GM13977 (cell line): ENCODE results near the gene GLT1D1.

Source experiments
- DNase-seq: peaks from one replicate; pipeline ENCODE4 v3.0.0; 2012; ENCODE audit warnings: low spot score
- in situ Hi-C: fragments of 300-500 bp; cut with MboI; formaldehyde crosslinking; loops from one replicate; pipeline ENCODE4 v1.12.0; 2022; ENCODE audit warnings: low sequenced_read_pairs, low pct_unique_long_range_greater_than_20kb, mixed read lengths, inconsistent platforms; ENCODE audit not compliant: unreplicated experiment
- TF ChIP-seq, protein P1 (sequence below): IDR thresholded peaks from 2 replicates; pipeline ENCODE4 v1.5.1; 2012; ENCODE audit warnings: mild to moderate bottlenecking, control low read depth; ENCODE audit not compliant: insufficient read depth; ENCODE audit errors: extremely low read depth, missing control alignments

Gene GLT1D1

DNA sequence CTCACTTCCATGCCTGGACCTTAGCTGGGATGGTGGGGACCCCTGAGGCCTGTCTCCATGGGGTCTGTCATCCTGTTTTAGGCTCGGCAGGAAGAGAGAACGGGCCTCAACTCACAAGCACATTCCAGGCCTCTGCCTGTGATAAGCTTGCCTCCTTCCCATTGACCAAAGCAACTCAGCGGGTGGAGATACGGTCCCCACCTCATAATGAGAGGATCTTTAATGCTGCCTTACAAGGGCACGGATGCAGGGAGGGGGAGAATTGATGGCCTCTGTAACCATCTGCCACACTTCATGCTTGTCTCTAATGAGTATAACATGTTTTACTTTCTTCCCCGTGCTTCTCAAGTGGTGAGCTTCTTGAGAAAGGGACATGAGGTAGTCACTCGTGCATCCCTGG lies 50.0 kb downstream of the GLT1D1 start:
- DNase-seq, result no peak
- TF ChIP-seq, protein P1, sequence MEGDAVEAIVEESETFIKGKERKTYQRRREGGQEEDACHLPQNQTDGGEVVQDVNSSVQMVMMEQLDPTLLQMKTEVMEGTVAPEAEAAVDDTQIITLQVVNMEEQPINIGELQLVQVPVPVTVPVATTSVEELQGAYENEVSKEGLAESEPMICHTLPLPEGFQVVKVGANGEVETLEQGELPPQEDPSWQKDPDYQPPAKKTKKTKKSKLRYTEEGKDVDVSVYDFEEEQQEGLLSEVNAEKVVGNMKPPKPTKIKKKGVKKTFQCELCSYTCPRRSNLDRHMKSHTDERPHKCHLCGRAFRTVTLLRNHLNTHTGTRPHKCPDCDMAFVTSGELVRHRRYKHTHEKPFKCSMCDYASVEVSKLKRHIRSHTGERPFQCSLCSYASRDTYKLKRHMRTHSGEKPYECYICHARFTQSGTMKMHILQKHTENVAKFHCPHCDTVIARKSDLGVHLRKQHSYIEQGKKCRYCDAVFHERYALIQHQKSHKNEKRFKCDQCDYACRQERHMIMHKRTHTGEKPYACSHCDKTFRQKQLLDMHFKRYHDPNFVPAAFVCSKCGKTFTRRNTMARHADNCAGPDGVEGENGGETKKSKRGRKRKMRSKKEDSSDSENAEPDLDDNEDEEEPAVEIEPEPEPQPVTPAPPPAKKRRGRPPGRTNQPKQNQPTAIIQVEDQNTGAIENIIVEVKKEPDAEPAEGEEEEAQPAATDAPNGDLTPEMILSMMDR, result no peak
- in situ Hi-C loops, result no loop called here

DNA sequence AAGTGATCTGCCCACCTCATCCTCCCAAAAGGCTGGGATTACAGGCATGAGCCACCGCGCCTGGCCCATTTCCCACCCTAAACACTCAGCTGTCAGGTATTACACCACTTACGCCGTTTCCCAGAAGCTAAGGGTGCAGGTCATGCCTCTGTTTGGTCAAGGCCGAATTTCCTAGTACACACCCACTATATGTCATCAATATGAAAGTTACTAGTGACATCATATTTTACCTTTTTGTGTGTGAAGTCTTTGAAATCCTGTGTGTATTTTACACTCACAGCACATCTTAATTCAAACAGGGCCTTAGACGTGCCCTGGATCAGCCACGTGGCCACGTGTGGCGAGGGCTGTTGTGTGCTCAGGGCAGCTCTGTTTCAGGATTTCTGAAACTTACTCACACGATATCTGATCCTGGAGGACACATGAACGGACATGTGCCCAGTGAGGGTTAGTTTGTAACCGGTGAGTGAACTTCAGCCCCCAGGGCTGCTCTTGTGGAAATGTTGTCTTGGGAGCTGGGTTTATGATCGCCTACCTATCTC lies 51.8 kb downstream of the GLT1D1 start:
- TF ChIP-seq, protein P1, result no peak
- in situ Hi-C loops, result no loop called here
- no peak for DNase-seq

DNA sequence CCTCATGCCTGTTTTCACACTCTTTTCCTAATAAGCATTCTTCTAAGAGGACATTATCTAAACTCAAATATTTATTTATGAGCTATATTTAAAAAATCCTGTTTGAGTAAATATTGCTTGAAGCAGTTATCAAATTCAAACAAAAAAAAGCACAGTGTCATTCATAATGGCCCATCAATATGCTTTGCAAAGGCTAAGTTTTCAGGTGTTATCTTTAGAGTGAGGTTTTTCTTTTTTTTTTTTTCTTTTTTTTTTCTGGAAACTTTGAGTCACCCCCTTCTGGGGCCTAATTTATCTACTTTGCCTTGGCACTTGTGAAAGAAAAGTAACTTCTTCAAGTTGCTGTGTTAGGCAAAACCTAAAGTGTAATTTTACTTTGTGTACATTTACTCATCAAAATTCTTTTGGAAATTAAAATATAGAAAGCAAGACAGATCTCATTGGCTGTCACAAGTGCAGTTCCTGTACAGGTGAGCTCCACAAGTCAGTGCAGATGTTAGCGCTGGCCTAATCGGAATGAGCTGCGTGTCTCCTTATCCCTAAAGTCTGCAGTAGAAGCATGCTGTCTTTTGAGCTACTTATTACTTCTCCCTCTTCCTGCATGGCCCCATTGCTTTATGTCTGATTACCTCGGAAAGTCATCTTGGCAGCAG lies 53.3 kb downstream of the GLT1D1 start:
- TF ChIP-seq, protein P1, result no peak
- in situ Hi-C loops, result no loop called here
- no peak for DNase-seq

DNA sequence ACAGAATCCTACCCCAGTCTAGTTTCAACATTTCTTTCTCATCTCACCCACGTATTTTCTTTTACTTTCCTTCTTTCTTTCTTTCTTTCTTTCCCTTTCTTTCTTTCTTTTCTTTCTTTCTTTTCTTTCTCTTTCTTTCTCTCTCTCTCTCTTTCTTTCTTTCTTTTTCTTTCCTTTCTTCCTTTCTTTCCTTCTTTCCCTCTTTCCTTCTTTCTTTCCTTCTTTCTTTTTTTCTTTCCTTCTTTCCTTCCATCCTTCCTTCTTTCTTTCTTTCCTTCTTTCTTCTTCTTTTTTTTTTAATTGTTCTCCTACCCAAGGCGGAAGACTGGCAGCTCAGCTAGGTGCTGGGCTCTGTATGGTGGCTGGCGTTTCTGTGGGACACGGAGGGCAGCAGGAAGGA lies 55.0 kb downstream of the GLT1D1 start:
- TF ChIP-seq, protein P1, result no peak
- no peak for DNase-seq
- in situ Hi-C loops, result no loop called here

DNA sequence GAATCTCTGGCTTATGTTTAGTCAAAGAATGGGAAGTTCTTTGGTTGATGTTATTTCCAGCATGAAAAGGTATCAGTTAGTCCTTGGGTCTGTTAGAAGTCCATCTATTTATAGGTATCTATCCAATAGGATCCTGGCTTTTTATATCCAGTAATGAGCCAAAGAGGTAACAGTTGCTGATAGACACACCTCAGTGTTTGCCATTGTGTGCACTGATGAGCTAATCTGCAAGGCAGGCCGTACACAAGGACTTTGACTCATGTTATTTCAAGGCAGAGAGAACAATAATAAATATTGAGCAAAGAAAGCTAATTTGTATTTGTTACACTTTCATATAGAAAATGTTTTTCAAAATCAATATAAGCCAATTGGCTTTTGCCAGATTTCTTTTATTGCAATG lies 56.4 kb downstream of the GLT1D1 start:
- no peak for DNase-seq
- TF ChIP-seq, protein P1, result no peak
- in situ Hi-C loops, result no loop called here

DNA sequence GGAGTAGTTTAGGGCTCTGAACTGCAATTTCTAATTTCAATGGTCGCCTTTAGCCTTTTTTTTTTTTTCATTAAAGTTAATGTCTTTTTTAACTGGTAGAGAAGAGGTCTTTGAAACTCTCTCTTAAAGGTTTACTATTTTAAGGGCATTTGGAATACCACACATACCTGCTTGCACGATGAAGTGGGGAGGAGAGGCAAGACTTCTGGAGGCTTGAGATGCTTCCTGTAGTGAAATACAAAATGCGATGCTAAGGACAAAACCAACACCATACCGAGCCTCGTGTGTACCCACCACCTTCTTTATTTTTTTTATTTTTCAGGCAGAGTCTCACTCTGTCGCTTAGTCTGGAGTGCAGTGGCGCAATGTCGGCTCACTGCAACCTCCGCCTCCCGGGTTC lies 57.4 kb downstream of the GLT1D1 start:
- in situ Hi-C loops, result no loop called here
- no peak for DNase-seq
- TF ChIP-seq, protein P1, result no peak
